Endothelial cell of umbilical vein (primary cell): ENCODE data around the gene FOXL2. TPM values are rescaled to one million over a fixed set of nuclear protein-coding genes. Genes with fewer than 3 reads are reported as not detected.

Source experiments
- BruUV-seq: library from RNA; stranded (reverse); fragments of 400-500 nt; replicated peaks from 2 replicates; lab custom pipeline; 2021; lab: Mats Ljungman, UMichigan
- CTCF ChIA-PET: fragments of 300-600, 350-600 bp; sonication (Branson Sonifier 250); formaldehyde crosslinking; loops from one replicate; lab custom pipeline; 2021; ENCODE audit warnings: antibody characterized with exemption, inconsistent platforms; lab: Charles Lee
- POLR2A ChIA-PET: fragments of 300-600, 350-600 bp; sonication (Branson Sonifier 250); formaldehyde crosslinking; loops from one replicate; lab custom pipeline; 2021; ENCODE audit warnings: antibody characterized with exemption, inconsistent platforms; lab: Charles Lee
- DNase-seq: peaks from one replicate; pipeline ENCODE4 v3.0.0-alpha.2; 2011; ENCODE audit warnings: low read depth, low spot score
- FAIRE-seq: peaks from 2 replicates; lab custom pipeline; 2011; peaks lifted over from hg19 to GRCh38; lab: Jason Lieb, UNC
- H2AFZ ChIP-seq: 2 replicates; pipeline ENCODE4 v1.6.0; 2012; ENCODE audit warnings: low read depth, low read length, control low read depth, inconsistent platforms
- H3K27ac ChIP-seq: 2 replicates; pipeline ENCODE4 v1.5.1; 2011; ENCODE audit warnings: low read depth, mild to moderate bottlenecking, control low read depth, low read length, moderate library complexity; ENCODE audit not compliant: insufficient read depth
- H3K27me3 ChIP-seq, 2 experiments: 2 replicates each; pipeline versions ENCODE4 v1.6.0 to v1.6.1; 2011; ENCODE audit warnings: low read length in 2 of 2, mixed read lengths in 1 of 2; ENCODE audit not compliant: control insufficient read depth in 2 of 2, insufficient read depth in 2 of 2
- H3K36me3 ChIP-seq, 2 experiments: 2 replicates in 1 of 2; 3 replicates in 1 of 2; pipeline ENCODE4 v1.5.1; 2011; ENCODE audit warnings: low read length in 2 of 2, mild to moderate bottlenecking in 1 of 2, moderate library complexity in 1 of 2; ENCODE audit not compliant: control insufficient read depth in 2 of 2, insufficient read depth in 2 of 2; ENCODE audit errors: extremely low read depth in 1 of 2
- H3K4me1 ChIP-seq: 3 replicates; pipeline ENCODE4 v1.5.1; 2011; ENCODE audit warnings: mild to moderate bottlenecking, low read length; ENCODE audit not compliant: control insufficient read depth, insufficient read depth; ENCODE audit errors: extremely low read depth
- H3K4me2 ChIP-seq: 2 replicates; pipeline ENCODE4 v1.6.1; 2011; ENCODE audit warnings: low read length, control low read depth, mixed read lengths; ENCODE audit not compliant: insufficient read depth
- H3K4me3 ChIP-seq, 3 experiments: fragments of 200-600 bp in 1 of 3; sonication (generic), shearing (Covaris generic) in 1 of 3; replicated peaks in 1 of 3; 2 replicates each; pipeline ENCODE4 v1.5.1; 2011 to 2016; ENCODE audit warnings: control low read depth in 3 of 3, low read length in 3 of 3, mild to moderate bottlenecking in 2 of 3, inconsistent platforms in 1 of 3, low read depth in 1 of 3, moderate library complexity in 1 of 3; ENCODE audit not compliant: insufficient read depth in 1 of 3
- H3K79me2 ChIP-seq: 2 replicates; pipeline ENCODE4 v1.6.0; 2012; ENCODE audit warnings: low read length, inconsistent platforms; ENCODE audit not compliant: control insufficient read depth, insufficient read depth
- H3K9ac ChIP-seq: replicated peaks from 2 replicates; pipeline ENCODE3; 2011; ENCODE audit warnings: low read length, control low read depth; ENCODE audit not compliant: insufficient read depth; ENCODE audit errors: extremely low read depth
- H3K9me1 ChIP-seq: replicated peaks from 3 replicates; pipeline ENCODE4 v1.6.0; 2011; ENCODE audit warnings: mild to moderate bottlenecking, low read length; ENCODE audit not compliant: control insufficient read depth, insufficient read depth; ENCODE audit errors: extremely low read depth
- H3K9me3 ChIP-seq: replicated peaks from 2 replicates; pipeline ENCODE4 v1.5.1; 2012; ENCODE audit warnings: low read length, inconsistent platforms; ENCODE audit not compliant: control insufficient read depth, insufficient read depth
- H4K20me1 ChIP-seq: replicated peaks from 2 replicates; pipeline ENCODE3; 2011; ENCODE audit warnings: mild to moderate bottlenecking, low read length; ENCODE audit not compliant: control insufficient read depth, insufficient read depth; ENCODE audit errors: extremely low read depth
- EZH2 ChIP-seq: IDR thresholded peaks from 2 replicates; pipeline ENCODE4 v1.6.1; 2012; ENCODE audit warnings: borderline replicate concordance, low read depth, mild to moderate bottlenecking, moderate library complexity, low read length, inconsistent platforms; ENCODE audit not compliant: severe bottlenecking
- FOS ChIP-seq: IDR thresholded peaks from 2 replicates; pipeline ENCODE4 v1.6.1; 2011; ENCODE audit warnings: mild to moderate bottlenecking, low read length, moderate library complexity, borderline replicate concordance; ENCODE audit not compliant: insufficient read depth
- GATA2 ChIP-seq: IDR thresholded peaks from 2 replicates; pipeline ENCODE4 v1.7.0; 2011; ENCODE audit warnings: low read depth, mild to moderate bottlenecking, moderate library complexity, mixed read lengths, low read length; ENCODE audit not compliant: insufficient read length, insufficient read depth
- JUN ChIP-seq: IDR thresholded peaks from 2 replicates; pipeline ENCODE4 v1.6.1; 2011; ENCODE audit warnings: borderline replicate concordance, low read depth; ENCODE audit not compliant: insufficient read length, insufficient read depth
- MAX ChIP-seq: IDR thresholded peaks from 2 replicates; pipeline ENCODE4 v1.6.1; 2011; ENCODE audit not compliant: insufficient read depth, insufficient read length
- MYC ChIP-seq: IDR thresholded peaks from one replicate; pipeline ENCODE4 v1.6.1; 2011; ENCODE audit warnings: mild to moderate bottlenecking, low read depth, low read length
- POLR2A ChIP-seq: IDR thresholded peaks from 2 replicates; pipeline ENCODE4 v1.6.1; 2012; ENCODE audit warnings: low read depth, mild to moderate bottlenecking, control low read depth, low read length
- POLR2AphosphoS5 ChIP-seq: IDR thresholded peaks from 2 replicates; pipeline ENCODE4 v1.6.1; 2012; ENCODE audit warnings: low read depth, mild to moderate bottlenecking, control low read depth, low read length, moderate library complexity; ENCODE audit not compliant: insufficient read depth
- dilution Hi-C: fragments of 300-500 bp; cut with MboI; formaldehyde crosslinking; loops from one replicate; pipeline ENCODE4 v1.15.0; 2019; ENCODE audit warnings: low sequenced_read_pairs; ENCODE audit not compliant: extremely low pct_ligation_motif_present
- intact Hi-C: fragments of 100-400 bp; cut with micrococcal nuclease; formaldehyde crosslinking; loops from one replicate; pipeline ENCODE4 v1.10.0; 2022
- polyA plus RNA-seq, 4 experiments: library from polyadenylated mRNA; depleted of rRNA in 3 of 4; stranded (reverse) in 3 of 4; unstranded in 1 of 4; fragments of >200 nt; gene quantifications; 2 replicates each; pipeline versions ENCODE4 v1.2.1 to v1.2.3, GENCODE V29; 2011 to 2012; ENCODE audit warnings: missing spikeins in 1 of 4
- total RNA-seq: library from RNA; stranded (reverse); gene quantifications from 2 replicates; pipeline ENCODE4 v1.2.3, GENCODE V29; 2021
- TF ChIP-seq, protein P1 (sequence below), 2 donors: IDR thresholded peaks; 1 replicate in 1 of 2; 2 replicates in 1 of 2; pipeline ENCODE4 v1.5.1; 2011; ENCODE audit warnings: low read length in 2 of 2, mild to moderate bottlenecking in 2 of 2, moderate library complexity in 2 of 2, control low read depth in 1 of 2, inconsistent platforms in 1 of 2, low read depth in 1 of 2; ENCODE audit not compliant: insufficient read depth in 1 of 2; ENCODE audit errors: extremely low read depth in 1 of 2

Gene FOXL2
- total and polyA plus RNA-seq, 2 donors (not counting 3 experiments of a cell fraction or from before 2014, with no cell fraction given) = not detected

- H3K9me1 ChIP-seq = no peaks in the 10 kb centered on the region
- H3K4me1 ChIP-seq = no peaks in the 10 kb centered on the region
- FAIRE-seq (no peak), DNase-seq (no peak)
- intact Hi-C loops (no loop called here), dilution Hi-C loops (no loop called here)
- no peak overlapping the region for H3K4me2 ChIP-seq
- no peak overlapping the region for H3K9ac ChIP-seq
- ChIA-PET POLR2A (no interaction called here), CTCF (interaction anchor here (0.9 kb wide), 1 partner anchor 50 kb away, joined by 5 read pairs; no protein-coding TSS in a partner anchor)
- H3K36me3 ChIP-seq = no peaks in the 10 kb centered on the region
- H3K27ac ChIP-seq = no peak overlapping the region
- BruUV-seq = no TSS peak
- H4K20me1 ChIP-seq = no peaks in the 10 kb centered on the region
- no peak overlapping the region for H3K4me3 ChIP-seq
- H3K79me2 ChIP-seq = no peaks in the 10 kb centered on the region
- H3K9me3 ChIP-seq = no peaks in the 10 kb centered on the region
- H3K27me3 ChIP-seq = peaks cover 3 to 6% of the 10 kb centered on the region in 2 experiments
- H2AFZ ChIP-seq = no peak overlapping the region
- TF ChIP-seq EZH2 (no peak), MAX (no peak), JUN (no peak), MYC (no peak), POLR2AphosphoS5 (no peak), FOS (no peak), POLR2A (no peak), GATA2 (no peak)
- TF ChIP-seq, protein P1, sequence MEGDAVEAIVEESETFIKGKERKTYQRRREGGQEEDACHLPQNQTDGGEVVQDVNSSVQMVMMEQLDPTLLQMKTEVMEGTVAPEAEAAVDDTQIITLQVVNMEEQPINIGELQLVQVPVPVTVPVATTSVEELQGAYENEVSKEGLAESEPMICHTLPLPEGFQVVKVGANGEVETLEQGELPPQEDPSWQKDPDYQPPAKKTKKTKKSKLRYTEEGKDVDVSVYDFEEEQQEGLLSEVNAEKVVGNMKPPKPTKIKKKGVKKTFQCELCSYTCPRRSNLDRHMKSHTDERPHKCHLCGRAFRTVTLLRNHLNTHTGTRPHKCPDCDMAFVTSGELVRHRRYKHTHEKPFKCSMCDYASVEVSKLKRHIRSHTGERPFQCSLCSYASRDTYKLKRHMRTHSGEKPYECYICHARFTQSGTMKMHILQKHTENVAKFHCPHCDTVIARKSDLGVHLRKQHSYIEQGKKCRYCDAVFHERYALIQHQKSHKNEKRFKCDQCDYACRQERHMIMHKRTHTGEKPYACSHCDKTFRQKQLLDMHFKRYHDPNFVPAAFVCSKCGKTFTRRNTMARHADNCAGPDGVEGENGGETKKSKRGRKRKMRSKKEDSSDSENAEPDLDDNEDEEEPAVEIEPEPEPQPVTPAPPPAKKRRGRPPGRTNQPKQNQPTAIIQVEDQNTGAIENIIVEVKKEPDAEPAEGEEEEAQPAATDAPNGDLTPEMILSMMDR (IDR thresholded peaks at IDR 0.05; ENCODE audit: extremely low read depth in 1 of 2, insufficient read depth in 1 of 2, low read depth in 1 of 2, low read length in 2 of 2) = no peak
These were observed 39.0 kb upstream of the FOXL2 start for GRCh38 chr3:138985932-138986331.
